Prostate gland (tissue), 2 donors: ENCODE results near the gene LRP4.

Source experiments
- POLR2A ChIP-seq: fragments of 450-650 bp; IDR thresholded peaks from one replicate; pipeline ENCODE4 v1.6.1; 2016; ENCODE audit warnings: antibody characterized with exemption, mild to moderate bottlenecking
- POLR2AphosphoS5 ChIP-seq: sonication (generic); formaldehyde crosslinking; IDR thresholded peaks from one replicate; pipeline ENCODE4 v1.6.1; 2017; ENCODE audit warnings: antibody characterized with exemption
- TF ChIP-seq, protein P1 (sequence below), 4 experiments: fragments of 200-600 bp in 2 of 4; fragments of 450-650 bp in 2 of 4; sonication (generic) in 2 of 4; IDR thresholded peaks; 1 replicate in 3 of 4; 2 replicates in 1 of 4; pipeline ENCODE4 v1.5.1; 2016 to 2019; ENCODE audit warnings: antibody characterized with exemption in 4 of 4, mild to moderate bottlenecking in 2 of 4, moderate library complexity in 2 of 4

DNA sequence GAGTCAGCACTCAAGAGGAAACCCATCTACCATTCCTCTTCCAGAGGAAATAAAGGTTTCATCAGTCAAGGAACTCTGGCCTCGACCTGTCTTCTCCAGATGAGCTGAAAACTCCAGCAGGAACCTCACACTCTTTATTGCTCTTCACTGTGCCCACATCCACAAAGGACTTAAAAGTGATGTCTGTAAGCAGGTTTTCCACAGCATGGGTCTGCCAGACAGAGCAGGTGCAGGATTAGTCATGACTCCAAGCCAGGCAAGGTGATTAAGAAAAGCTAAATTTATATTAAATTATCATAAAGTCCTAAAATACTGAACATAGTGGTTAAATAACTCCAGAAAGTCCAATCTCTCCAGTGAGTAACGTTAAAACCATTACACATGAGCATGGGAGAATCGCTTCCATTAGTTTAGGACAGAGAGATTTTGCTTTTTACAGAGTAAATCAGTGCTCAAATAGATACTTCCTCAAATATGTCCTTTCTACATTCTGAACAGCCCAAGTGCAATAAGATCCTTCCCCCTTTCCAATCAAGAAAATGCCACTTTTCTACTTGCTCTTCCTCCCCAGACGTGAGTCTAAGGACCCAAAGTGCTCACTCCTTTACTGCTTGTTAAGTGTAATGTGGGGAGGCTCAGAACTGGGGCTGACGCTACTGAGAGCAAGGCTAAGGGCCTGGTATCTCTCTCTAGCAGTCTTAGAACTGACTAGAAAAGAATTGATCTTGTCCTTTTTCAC, 61.6 kb downstream of the LRP4 start:
- TF ChIP-seq, protein P1, sequence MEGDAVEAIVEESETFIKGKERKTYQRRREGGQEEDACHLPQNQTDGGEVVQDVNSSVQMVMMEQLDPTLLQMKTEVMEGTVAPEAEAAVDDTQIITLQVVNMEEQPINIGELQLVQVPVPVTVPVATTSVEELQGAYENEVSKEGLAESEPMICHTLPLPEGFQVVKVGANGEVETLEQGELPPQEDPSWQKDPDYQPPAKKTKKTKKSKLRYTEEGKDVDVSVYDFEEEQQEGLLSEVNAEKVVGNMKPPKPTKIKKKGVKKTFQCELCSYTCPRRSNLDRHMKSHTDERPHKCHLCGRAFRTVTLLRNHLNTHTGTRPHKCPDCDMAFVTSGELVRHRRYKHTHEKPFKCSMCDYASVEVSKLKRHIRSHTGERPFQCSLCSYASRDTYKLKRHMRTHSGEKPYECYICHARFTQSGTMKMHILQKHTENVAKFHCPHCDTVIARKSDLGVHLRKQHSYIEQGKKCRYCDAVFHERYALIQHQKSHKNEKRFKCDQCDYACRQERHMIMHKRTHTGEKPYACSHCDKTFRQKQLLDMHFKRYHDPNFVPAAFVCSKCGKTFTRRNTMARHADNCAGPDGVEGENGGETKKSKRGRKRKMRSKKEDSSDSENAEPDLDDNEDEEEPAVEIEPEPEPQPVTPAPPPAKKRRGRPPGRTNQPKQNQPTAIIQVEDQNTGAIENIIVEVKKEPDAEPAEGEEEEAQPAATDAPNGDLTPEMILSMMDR (IDR thresholded peaks at IDR 0.05), result no peak
- TF ChIP-seq POLR2A (no peak), POLR2AphosphoS5 (no peak)
